Ovary (tissue), 3 donors: Measurements from ENCODE around the gene PLEKHG2.

Experiments used
- CTCF ChIP-seq, 3 donors: fragments of 450-650 bp in 2 of 3; fragments of 200-600 bp in 1 of 3; IDR thresholded peaks; one replicate each; pipeline versions ENCODE4 v1.5.1 to v1.8.0; 2016 to 2022; ENCODE audit warnings: antibody characterized with exemption in 3 of 3, mild to moderate bottlenecking in 1 of 3
- EP300 ChIP-seq: sonication (generic); formaldehyde crosslinking; IDR thresholded peaks from one replicate; pipeline ENCODE4 v1.6.1; 2017; ENCODE audit warnings: antibody characterized with exemption
- POLR2A ChIP-seq: fragments of 450-650 bp; IDR thresholded peaks from one replicate; pipeline ENCODE4 v1.6.1; 2017; ENCODE audit warnings: antibody characterized with exemption, mild to moderate bottlenecking, moderate library complexity
- donor health status: DM: no; HTN: no; CAD: no.

- TF ChIP-seq CTCF (IDR thresholded peaks at IDR 0.05) (no peak), POLR2A (peak; percentile 46), EP300 (peak; percentile 94)
Measured at GRCh38 chr19:39402346-39403300, 9.8 kb upstream of the PLEKHG2 start.
